C4-2B (cell line): ENCODE results near the gene TUBGCP5.

Experiments used
- H3K27ac ChIP-seq: fragments of 450-650 bp; 2 replicates; pipeline ENCODE4 v1.5.1; 2017
- CTCF ChIP-seq: fragments of 450-650 bp; conservative IDR thresholded peaks from 2 replicates; pipeline ENCODE4 v1.5.1; 2017; ENCODE audit warnings: mild to moderate bottlenecking
- ZFX ChIP-seq: fragments of 450-650 bp; IDR thresholded peaks from 2 replicates; pipeline ENCODE4 v1.6.1; 2017

TUBGCP5 gene

GRCh38 chr15:22950256-22950990 lies 88.9 kb downstream of the TUBGCP5 start:
- no peak overlapping the region for H3K27ac ChIP-seq
- no peak for TF ChIP-seq ZFX
- no peak for TF ChIP-seq CTCF
